ENCODE data around the gene PSD. TPM values are rescaled to one million over a fixed set of nuclear protein-coding genes. Genes with fewer than 3 reads are reported as not detected.

Gene PSD
- total RNA-seq, 1 experiment from 2014 or later = 0.75 TPM

DNA sequence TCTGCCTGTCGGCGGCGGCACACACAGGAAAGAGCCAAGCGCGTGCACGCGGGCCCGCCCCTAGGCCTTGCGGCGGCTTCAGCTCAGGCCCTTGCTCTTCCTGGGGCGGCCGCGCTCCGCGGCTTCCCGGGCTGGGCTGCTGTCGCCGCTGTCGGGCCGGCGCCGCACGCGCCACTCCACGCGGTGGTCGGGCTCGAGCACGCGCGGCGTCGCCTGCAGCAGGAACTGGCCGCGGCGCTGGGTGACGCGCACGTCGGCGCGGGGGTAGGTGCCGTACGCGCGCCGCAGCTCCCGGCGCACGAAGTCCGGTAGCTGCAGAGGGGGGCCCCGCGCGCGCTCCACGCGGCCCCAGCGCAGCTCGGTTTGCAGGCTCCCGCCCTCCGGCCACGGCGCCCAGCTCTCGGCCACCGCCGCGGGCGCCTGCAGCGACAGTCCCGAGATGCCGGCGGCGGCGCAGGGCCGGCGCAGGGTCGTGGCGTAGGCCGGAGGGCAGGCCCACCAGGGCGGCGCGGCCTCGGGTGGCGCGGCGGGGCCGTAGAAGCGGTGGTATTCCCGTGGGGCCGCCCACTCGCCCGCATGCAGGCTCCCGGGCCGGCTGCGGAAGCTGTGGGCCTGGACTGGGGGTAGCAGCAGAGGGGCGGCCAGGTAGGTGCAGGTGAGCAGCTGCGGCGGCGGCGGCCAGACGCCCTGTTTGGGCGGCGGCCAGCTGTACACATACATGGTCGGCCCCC, 32.0 kb upstream of the PSD start:
- BruUV-seq (replicated peaks) = no TSS peak
- intact Hi-C loops (cut with micrococcal nuclease) = no loop called here
- Mint-ChIP-seq H3K27me3 (ENCODE audit: insufficient read depth, unreplicated experiment) (no peaks in the 10 kb centered on the region), H3K4me1 (ENCODE audit: insufficient read depth, unreplicated experiment) (peaks cover 7% of the 10 kb centered on the region), H3K36me3 (ENCODE audit: insufficient read depth, unreplicated experiment) (peaks cover 23% of the 10 kb centered on the region), H3K27ac (ENCODE audit: low read depth, unreplicated experiment) (peak overlapping the region; percentile 80), H3K4me3 (ENCODE audit: unreplicated experiment) (peak overlapping the region; percentile 89), H3K9me3 (ENCODE audit: unreplicated experiment) (no peaks in the 10 kb centered on the region)
- peak; percentile 76 for DNase-seq (ENCODE audit: unreplicated experiment)
- ChIA-PET CTCF (interaction anchor here (0.5 to 2.7 kb wide), 17 partner anchors 11 to 281 kb away, joined by 3 to 15 read pairs (median 4); no protein-coding TSS in a partner anchor), POLR2A (interaction anchor here (0.7 to 6.3 kb wide), 27 partner anchors 10 to 404 kb away, joined by 3 to 85 read pairs (median 4); partner anchors contain the start of genes ACTR1A, ARL3, ARMH3 and BORCS7)
- TF ChIP-seq, protein P1, sequence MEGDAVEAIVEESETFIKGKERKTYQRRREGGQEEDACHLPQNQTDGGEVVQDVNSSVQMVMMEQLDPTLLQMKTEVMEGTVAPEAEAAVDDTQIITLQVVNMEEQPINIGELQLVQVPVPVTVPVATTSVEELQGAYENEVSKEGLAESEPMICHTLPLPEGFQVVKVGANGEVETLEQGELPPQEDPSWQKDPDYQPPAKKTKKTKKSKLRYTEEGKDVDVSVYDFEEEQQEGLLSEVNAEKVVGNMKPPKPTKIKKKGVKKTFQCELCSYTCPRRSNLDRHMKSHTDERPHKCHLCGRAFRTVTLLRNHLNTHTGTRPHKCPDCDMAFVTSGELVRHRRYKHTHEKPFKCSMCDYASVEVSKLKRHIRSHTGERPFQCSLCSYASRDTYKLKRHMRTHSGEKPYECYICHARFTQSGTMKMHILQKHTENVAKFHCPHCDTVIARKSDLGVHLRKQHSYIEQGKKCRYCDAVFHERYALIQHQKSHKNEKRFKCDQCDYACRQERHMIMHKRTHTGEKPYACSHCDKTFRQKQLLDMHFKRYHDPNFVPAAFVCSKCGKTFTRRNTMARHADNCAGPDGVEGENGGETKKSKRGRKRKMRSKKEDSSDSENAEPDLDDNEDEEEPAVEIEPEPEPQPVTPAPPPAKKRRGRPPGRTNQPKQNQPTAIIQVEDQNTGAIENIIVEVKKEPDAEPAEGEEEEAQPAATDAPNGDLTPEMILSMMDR (IDR thresholded peaks at IDR 0.05; ENCODE audit: unreplicated experiment) = no peak

DNA sequence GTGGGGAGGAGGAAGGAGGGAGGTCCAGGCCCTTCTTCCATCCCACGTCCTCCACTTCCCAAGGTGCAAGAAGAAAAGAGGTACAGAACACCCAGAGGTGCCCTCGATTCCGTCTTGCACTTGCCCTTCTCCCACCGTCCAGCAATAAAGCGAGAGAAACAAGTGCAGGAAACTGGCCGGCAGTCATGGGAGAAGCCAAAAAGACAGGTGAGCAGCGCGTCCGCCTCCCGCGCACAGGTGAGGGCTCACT, 31.5 kb upstream of the PSD start:
- ChIA-PET CTCF (interaction anchor here (0.5 to 1.8 kb wide), 9 partner anchors 11 to 221 kb away, joined by 3 to 9 read pairs (median 4); no protein-coding TSS in a partner anchor), POLR2A (interaction anchor here (0.7 to 6.3 kb wide), 21 partner anchors 9 to 404 kb away, joined by 3 to 85 read pairs (median 5); partner anchors contain the start of genes ACTR1A, ARMH3, BORCS7 and CUEDC2)
- intact Hi-C loops (cut with micrococcal nuclease) = no loop called here
- DNase-seq (ENCODE audit: unreplicated experiment) = no peak
- TF ChIP-seq, protein P1 (IDR thresholded peaks at IDR 0.05; ENCODE audit: unreplicated experiment) = no peak
- H3K27me3 Mint-ChIP-seq (ENCODE audit: insufficient read depth, unreplicated experiment) = no peaks in the 10 kb centered on the region
- H3K27ac Mint-ChIP-seq (ENCODE audit: low read depth, unreplicated experiment) = peak overlapping the region; percentile 63
- peaks cover 7% of the 10 kb centered on the region for H3K4me1 Mint-ChIP-seq (ENCODE audit: insufficient read depth, unreplicated experiment)
- TSS peak; percentile 53 for BruUV-seq (replicated peaks)
- no peaks in the 10 kb centered on the region for H3K9me3 Mint-ChIP-seq (ENCODE audit: unreplicated experiment)
- H3K36me3 Mint-ChIP-seq (ENCODE audit: insufficient read depth, unreplicated experiment) = peaks cover 23% of the 10 kb centered on the region
- peak overlapping the region; percentile 89 for H3K4me3 Mint-ChIP-seq (ENCODE audit: unreplicated experiment)

DNA sequence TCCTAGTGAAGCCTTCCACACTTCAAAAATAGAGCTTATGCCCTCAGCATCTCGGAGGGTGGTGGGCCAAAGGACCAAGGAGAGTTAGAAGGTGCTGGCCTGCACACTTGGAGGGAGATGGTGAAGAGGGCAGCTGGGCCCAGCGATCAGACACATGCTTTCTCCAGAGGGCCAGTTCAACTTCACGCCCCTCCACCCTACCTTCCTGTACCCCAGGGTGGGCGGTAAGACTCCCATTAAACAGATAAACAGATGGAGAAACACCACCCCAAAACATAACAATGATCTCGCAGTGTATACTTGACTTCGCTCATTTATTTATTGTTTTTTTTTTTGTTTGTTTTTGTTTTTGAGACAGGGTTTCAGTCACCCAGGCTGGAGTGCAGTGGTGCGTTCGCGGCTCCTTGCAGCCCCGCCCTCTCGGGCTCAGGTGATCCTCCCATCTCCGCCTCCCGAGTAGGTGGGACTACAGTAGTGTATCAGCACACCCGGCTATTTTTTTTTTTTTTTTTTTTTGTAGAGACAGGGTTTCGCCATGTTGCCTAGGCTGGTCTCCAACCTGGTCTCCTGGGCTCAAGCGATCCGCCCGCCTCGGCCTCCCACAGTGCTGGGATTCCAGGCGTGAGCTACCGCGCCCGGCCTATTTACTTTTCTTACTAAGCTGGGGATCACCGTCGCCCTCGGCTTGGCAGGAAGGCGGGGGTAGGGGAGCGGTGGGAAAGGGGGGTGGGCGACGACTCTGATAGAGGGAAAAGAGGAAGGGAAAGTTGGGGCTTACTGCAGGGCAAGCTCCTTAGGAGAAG, 30.9 kb upstream of the PSD start:
- Mint-ChIP-seq H3K27ac (ENCODE audit: low read depth, unreplicated experiment) (peak overlapping the region; percentile 63), H3K27me3 (ENCODE audit: insufficient read depth, unreplicated experiment) (no peaks in the 10 kb centered on the region), H3K4me1 (ENCODE audit: insufficient read depth, unreplicated experiment) (peaks cover 7% of the 10 kb centered on the region), H3K9me3 (ENCODE audit: unreplicated experiment) (no peaks in the 10 kb centered on the region), H3K36me3 (ENCODE audit: insufficient read depth, unreplicated experiment) (peaks cover 23% of the 10 kb centered on the region), H3K4me3 (ENCODE audit: unreplicated experiment) (peak overlapping the region; percentile 89)
- ChIA-PET POLR2A (interaction anchor here (0.8 to 6.3 kb wide), 14 partner anchors 9 to 341 kb away, joined by 3 to 85 read pairs (median 7); partner anchors contain the start of genes ACTR1A, CUEDC2, FBXL15 and NFKB2), CTCF (interaction anchor here (0.5 to 1.6 kb wide), 8 partner anchors 16 to 259 kb away, joined by 3 to 7 read pairs (median 4); no protein-coding TSS in a partner anchor)
- TF ChIP-seq, protein P1 (IDR thresholded peaks at IDR 0.05; ENCODE audit: unreplicated experiment) = no peak
- DNase-seq (ENCODE audit: unreplicated experiment) = peak; percentile 89
- intact Hi-C loops (cut with micrococcal nuclease) = no loop called here
- no TSS peak for BruUV-seq (replicated peaks)

DNA sequence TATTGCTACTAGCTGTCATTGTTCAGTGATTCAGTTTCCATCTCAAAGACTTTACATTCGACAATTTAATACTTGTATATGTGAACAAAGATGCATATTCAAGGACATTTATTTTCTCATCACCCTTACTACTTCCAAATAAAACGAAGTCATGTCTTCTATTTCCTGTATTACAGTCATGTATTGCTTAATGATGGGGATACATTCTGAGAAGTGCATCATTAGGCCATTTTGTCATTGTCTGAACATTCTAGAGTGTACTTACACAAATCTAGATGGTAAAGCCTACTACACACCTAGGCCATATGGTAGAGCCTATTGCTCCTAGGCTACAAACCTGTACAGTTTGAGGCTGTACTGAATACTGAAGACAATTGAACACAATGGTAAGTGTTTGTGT, 26.3 kb upstream of the PSD start:
- Mint-ChIP-seq H3K36me3 (ENCODE audit: insufficient read depth, unreplicated experiment) (no peaks in the 10 kb centered on the region), H3K4me3 (ENCODE audit: unreplicated experiment) (no peak overlapping the region), H3K27ac (ENCODE audit: low read depth, unreplicated experiment) (no peak overlapping the region), H3K9me3 (ENCODE audit: unreplicated experiment) (no peaks in the 10 kb centered on the region), H3K4me1 (ENCODE audit: insufficient read depth, unreplicated experiment) (no peaks in the 10 kb centered on the region), H3K27me3 (ENCODE audit: insufficient read depth, unreplicated experiment) (no peaks in the 10 kb centered on the region)
- CTCF ChIA-PET = interaction anchor here (0.6 to 1.2 kb wide), 2 partner anchors 23 to 604 kb away, joined by 3 to 4 read pairs; no protein-coding TSS in a partner anchor
- POLR2A ChIA-PET = no interaction called here
- TF ChIP-seq, protein P1 (IDR thresholded peaks at IDR 0.05; ENCODE audit: unreplicated experiment) = no peak
- BruUV-seq (replicated peaks) = no TSS peak
- intact Hi-C loops (cut with micrococcal nuclease) = no loop called here
- no peak for DNase-seq (ENCODE audit: unreplicated experiment)

Data from MCF 10A (cell line).